H1 (cell line): ENCODE measurements around the gene ASTL. TPM values are rescaled to one million over a fixed set of nuclear protein-coding genes. Genes with fewer than 3 reads are reported as not detected.

Source experiments
- CTCF ChIA-PET: fragments of 300-600 bp; sonication (Branson Sonifier 250); formaldehyde crosslinking; loops from one replicate; lab custom pipeline; 2021; ENCODE audit not compliant: partially characterized antibody; lab: Charles Lee
- POLR2A ChIA-PET: fragments of 300-600 bp; sonication (Branson Sonifier 250); formaldehyde crosslinking; loops from one replicate; lab custom pipeline; 2021; ENCODE audit warnings: inconsistent platforms; ENCODE audit not compliant: partially characterized antibody; lab: Charles Lee
- DNase-seq, 2 experiments: peaks; one replicate each; pipeline versions ENCODE4 v3.0.0 to v3.0.0-alpha.2; 2010 to 2022; ENCODE audit warnings: low spot score in 2 of 2, low read depth in 1 of 2, mixed read lengths in 1 of 2
- FAIRE-seq: peaks from 2 replicates; lab custom pipeline; 2011; peaks lifted over from hg19 to GRCh38; lab: Jason Lieb, UNC
- H2AFZ ChIP-seq: 2 replicates; pipeline ENCODE4 v1.8.1; 2012; ENCODE audit warnings: low read length, inconsistent platforms
- H2AK5ac ChIP-seq: 2 replicates; pipeline ENCODE4 v1.6.1; 2013; ENCODE audit warnings: low read depth, low read length
- H2BK120ac ChIP-seq: replicated peaks from 2 replicates; pipeline ENCODE3; 2013; ENCODE audit warnings: low read depth, low read length, inconsistent platforms
- H2BK12ac ChIP-seq: 2 replicates; pipeline ENCODE4 v1.6.1; 2013; ENCODE audit warnings: low read depth, low read length
- H2BK15ac ChIP-seq: 2 replicates; pipeline ENCODE4 v1.6.1; 2013; ENCODE audit warnings: low read length
- H2BK20ac ChIP-seq: 2 replicates; pipeline ENCODE4 v1.6.1; 2013; ENCODE audit warnings: low read length
- H2BK5ac ChIP-seq: 2 replicates; pipeline ENCODE4 v1.6.1; 2013; ENCODE audit warnings: low read depth, low read length
- H3K14ac ChIP-seq: 2 replicates; pipeline ENCODE4 v1.6.1; 2013; ENCODE audit warnings: inconsistent platforms; ENCODE audit not compliant: insufficient read length
- H3K18ac ChIP-seq: 2 replicates; pipeline ENCODE4 v1.6.1; 2013; ENCODE audit warnings: low read length; ENCODE audit errors: extremely low read depth
- H3K23ac ChIP-seq: 2 replicates; pipeline ENCODE4 v1.6.1; 2013; ENCODE audit warnings: inconsistent platforms; ENCODE audit not compliant: insufficient read length
- H3K23me2 ChIP-seq: 2 replicates; pipeline ENCODE4 v1.6.1; 2013; ENCODE audit warnings: low read depth, low read length
- H3K27ac ChIP-seq: 2 replicates; pipeline ENCODE4 v1.6.1; 2011; ENCODE audit warnings: low read depth, low read length, inconsistent platforms
- H3K27me3 ChIP-seq, 4 experiments: replicated peaks in 1 of 4; 1 replicate in 1 of 4; 2 replicates in 3 of 4; pipeline versions ENCODE4 v1.6.1 to v1.8.1; 2011 to 2013; ENCODE audit warnings: low read length in 3 of 4, mild to moderate bottlenecking in 3 of 4, inconsistent platforms in 2 of 4, mixed read lengths in 2 of 4, moderate library complexity in 1 of 4; ENCODE audit not compliant: control insufficient read depth in 3 of 4, insufficient read depth in 3 of 4; ENCODE audit errors: extremely low read depth in 1 of 4
- H3K36me3 ChIP-seq, 4 experiments: 2 replicates each; pipeline versions ENCODE4 v1.6.1 to v1.8.1; 2011 to 2013; ENCODE audit warnings: mild to moderate bottlenecking in 4 of 4, low read length in 3 of 4, moderate library complexity in 2 of 4, control low read depth in 1 of 4, inconsistent platforms in 1 of 4; ENCODE audit not compliant: insufficient read depth in 4 of 4, control insufficient read depth in 2 of 4
- H3K4ac ChIP-seq: replicated peaks from 2 replicates; pipeline ENCODE3; 2013; ENCODE audit warnings: low read length, low read depth, mixed read lengths, inconsistent platforms; ENCODE audit not compliant: insufficient read length
- H3K4me1 ChIP-seq, 4 experiments: replicated peaks in 1 of 4; 1 replicate in 1 of 4; 2 replicates in 3 of 4; pipeline versions ENCODE4 v1.6.1 to v1.8.1; 2011 to 2013; ENCODE audit warnings: low read length in 3 of 4, inconsistent platforms in 2 of 4, mixed read lengths in 1 of 4; ENCODE audit not compliant: insufficient read depth in 4 of 4, control insufficient read depth in 3 of 4
- H3K4me2 ChIP-seq, 2 experiments: 2 replicates each; pipeline versions ENCODE4 v1.6.1 to v1.8.1; 2011 to 2013; ENCODE audit warnings: low read depth in 2 of 2, low read length in 2 of 2, control low read depth in 1 of 2, inconsistent platforms in 1 of 2, mild to moderate bottlenecking in 1 of 2; ENCODE audit not compliant: insufficient read depth in 1 of 2
- H3K4me3 ChIP-seq, 4 experiments: fragments of 200-600, 300-600 bp in 1 of 4; sonication (generic), shearing (Covaris generic), sonication (Bioruptor Twin) in 1 of 4; 2 replicates each; pipeline versions ENCODE4 v1.5.1 to v1.8.1; 2011 to 2016; ENCODE audit warnings: low read length in 4 of 4, low read depth in 3 of 4, control low read depth in 2 of 4, inconsistent platforms in 2 of 4, mild to moderate bottlenecking in 2 of 4, mixed read lengths in 1 of 4, moderate library complexity in 1 of 4; ENCODE audit not compliant: insufficient read depth in 2 of 4; ENCODE audit errors: extremely low read depth in 1 of 4
- H3K56ac ChIP-seq: replicated peaks from 2 replicates; pipeline ENCODE3; 2013; ENCODE audit warnings: low read depth, mild to moderate bottlenecking, mixed read lengths, low read length, inconsistent platforms; ENCODE audit not compliant: insufficient read length
- H3K79me1 ChIP-seq: 2 replicates; pipeline ENCODE4 v1.6.1; 2013; ENCODE audit warnings: low read depth, low read length, control low read depth
- H3K79me2 ChIP-seq, 2 experiments: 2 replicates each; pipeline versions ENCODE4 v1.6.1 to v1.8.1; 2012 to 2013; ENCODE audit warnings: low read length in 2 of 2, mild to moderate bottlenecking in 2 of 2, inconsistent platforms in 1 of 2; ENCODE audit not compliant: insufficient read depth in 2 of 2, control insufficient read depth in 1 of 2
- H3K9ac ChIP-seq, 4 experiments: replicated peaks in 1 of 4; 1 replicate in 1 of 4; 2 replicates in 3 of 4; pipeline versions ENCODE4 v1.6.1 to v1.8.1; 2011 to 2013; ENCODE audit warnings: low read depth in 3 of 4, low read length in 3 of 4, control low read depth in 2 of 4, mild to moderate bottlenecking in 2 of 4, moderate library complexity in 2 of 4, inconsistent platforms in 1 of 4; ENCODE audit errors: extremely low read depth in 1 of 4
- H3K9me3 ChIP-seq, 2 experiments: 2 replicates each; pipeline versions ENCODE4 v1.6.1 to v1.8.1; 2012 to 2013; ENCODE audit warnings: mild to moderate bottlenecking in 2 of 2, moderate library complexity in 2 of 2, control low read depth in 1 of 2, inconsistent platforms in 1 of 2, low read depth in 1 of 2, low read length in 1 of 2, mixed read lengths in 1 of 2; ENCODE audit not compliant: insufficient read depth in 2 of 2
- H4K20me1 ChIP-seq, 2 experiments: replicated peaks in 1 of 2; 2 replicates each; pipeline versions ENCODE3 to v1.8.1; 2011 to 2013; ENCODE audit warnings: inconsistent platforms in 2 of 2, low read length in 2 of 2, mild to moderate bottlenecking in 1 of 2; ENCODE audit not compliant: insufficient read depth in 2 of 2, control insufficient read depth in 1 of 2
- H4K5ac ChIP-seq: 2 replicates; pipeline ENCODE4 v1.6.1; 2013; ENCODE audit warnings: low read length, low read depth, mixed read lengths, inconsistent platforms; ENCODE audit not compliant: insufficient read length
- H4K8ac ChIP-seq: 2 replicates; pipeline ENCODE4 v1.8.0; 2013; ENCODE audit warnings: mild to moderate bottlenecking, moderate library complexity, low read length, inconsistent platforms; ENCODE audit not compliant: insufficient read depth; ENCODE audit errors: extremely low read depth
- H4K91ac ChIP-seq: replicated peaks from 2 replicates; pipeline ENCODE3; 2013; ENCODE audit warnings: low read length, mixed read lengths, inconsistent platforms; ENCODE audit not compliant: insufficient read length
- CREB1 ChIP-seq: IDR thresholded peaks from 2 replicates; pipeline ENCODE4 v1.6.1; 2012; ENCODE audit warnings: inconsistent platforms
- EZH2 ChIP-seq: fragments of 200-600 bp; sonication (generic); IDR thresholded peaks from 2 replicates; pipeline ENCODE4 v1.7.1; 2012; ENCODE audit warnings: low read depth, mild to moderate bottlenecking, moderate library complexity, low read length, inconsistent platforms; ENCODE audit not compliant: severe bottlenecking
- KDM1A ChIP-seq: fragments of 200-600, 300-600 bp; sonication (generic); IDR thresholded peaks from 2 replicates; pipeline ENCODE4 v1.7.1; 2016; ENCODE audit warnings: mild to moderate bottlenecking, low read length, borderline replicate concordance
- RAD21 ChIP-seq, 2 experiments: IDR thresholded peaks in 1 of 2; conservative IDR thresholded peaks in 1 of 2; 2 replicates each; pipeline ENCODE4 v1.6.1; 2011; ENCODE audit warnings: low read depth in 2 of 2, low read length in 2 of 2, improper control_type of control experiment in 1 of 2, inconsistent platforms in 1 of 2, mild to moderate bottlenecking in 1 of 2, moderate library complexity in 1 of 2
- RFX5 ChIP-seq: IDR thresholded peaks from 2 replicates; pipeline ENCODE4 v1.6.1; 2011; ENCODE audit warnings: low read depth, low read length, improper control_type of control experiment, borderline replicate concordance
- SIN3A ChIP-seq, 2 experiments: IDR thresholded peaks in 1 of 2; conservative IDR thresholded peaks in 1 of 2; 2 replicates each; pipeline ENCODE4 v1.6.1; 2011 to 2012; ENCODE audit warnings: low read length in 2 of 2, improper control_type of control experiment in 1 of 2, low read depth in 1 of 2, mild to moderate bottlenecking in 1 of 2
- SIRT6 ChIP-seq: IDR thresholded peaks from one replicate; pipeline ENCODE4 v1.7.1; 2012; ENCODE audit warnings: low read length, inconsistent platforms
- SP2 ChIP-seq: IDR thresholded peaks from 2 replicates; pipeline ENCODE4 v1.6.1; 2012; ENCODE audit warnings: mild to moderate bottlenecking, low read length, inconsistent platforms
- SP4 ChIP-seq: IDR thresholded peaks from 2 replicates; pipeline ENCODE4 v1.6.1; 2012; ENCODE audit warnings: low read length, inconsistent platforms
- TAF7 ChIP-seq: optimal IDR thresholded peaks from 2 replicates; pipeline ENCODE3; 2011; ENCODE audit warnings: low read depth, mild to moderate bottlenecking, inconsistent platforms, low read length, moderate library complexity, borderline replicate concordance
- WGBS, 2 experiments: shearing (Covaris generic) in 1 of 2; methylation state at CpG; one replicate each; pipeline versions ENCODE4 v1.1.6 to v1.1.7; 2013 to 2015; ENCODE audit warnings: low lambda C conversion rate in 2 of 2, mixed read lengths in 2 of 2, inconsistent platforms in 1 of 2, low coverage in 1 of 2, missing lambda C conversion rate in 1 of 2; ENCODE audit not compliant: insufficient replicate concordance in 2 of 2, insufficient coverage in 1 of 2, insufficient read length in 1 of 2; ENCODE audit errors: extremely low coverage in 1 of 2, missing lambda C conversion rate in 1 of 2; 5-methylcytosine and 5-hydroxymethylcytosine counted together
- polyA plus RNA-seq, 7 experiments: library from polyadenylated mRNA; depleted of rRNA in 3 of 7; stranded (reverse) in 5 of 7; unstranded in 2 of 7; fragments of >200 nt in 5 of 7; fragments of 200-250 nt in 2 of 7; gene quantifications; 1 replicate in 5 of 7; 2 replicates in 1 of 7; 4 replicates in 1 of 7; pipeline versions ENCODE4 v1.2.1 to v1.2.3, GENCODE V29; 2011 to 2013; ENCODE audit warnings: missing spikeins in 2 of 7, mixed read lengths in 2 of 7
- total RNA-seq: library from RNA; stranded (reverse); fragmentation: NEBNext Ultra II Directional; extraction: Animal tissue kit (Norgen Biotek cat#: 25700); gene quantifications from 2 replicates; pipeline ENCODE4 v1.2.1, GENCODE V29; 2021

Gene ASTL
- total and polyA plus RNA-seq, 2 of the 8 experiments (the other 6 are each of a cell fraction or from before 2014, with no cell fraction given) = 0.60 to 1.4 TPM

GRCh38 chr2:96123290-96123689 is 15.0 kb downstream of the ASTL start:
- H3K4ac ChIP-seq = no peak overlapping the region
- H3K18ac ChIP-seq = no peak overlapping the region
- no peak overlapping the region for H2BK15ac ChIP-seq
- peaks cover 0 to 4% (median 3%) of the 10 kb centered on the region in 4 experiments; a peak in 4 of 7 replicates for H3K27me3 ChIP-seq
- no peaks in the 10 kb centered on the region for H3K79me2 ChIP-seq
- no peak overlapping the region for H3K4me2 ChIP-seq
- peaks cover 0 to 4% (median 2%) of the 10 kb centered on the region in 4 experiments; a peak in 3 of 7 replicates for H3K4me1 ChIP-seq
- H2BK12ac ChIP-seq = no peak overlapping the region
- no peaks in the 10 kb centered on the region for H3K36me3 ChIP-seq
- no peak overlapping the region for H2AK5ac ChIP-seq
- H4K5ac ChIP-seq = no peak overlapping the region
- H2BK120ac ChIP-seq = no peak overlapping the region
- H3K9ac ChIP-seq = no peak overlapping the region
- CTCF ChIA-PET = interaction anchor here (0.9 to 3.2 kb wide), 8 partner anchors 15 to 130 kb away, joined by 3 to 12 read pairs (median 4); partner anchors contain the start of gene ASTL
- DNase-seq = no peak
- H3K56ac ChIP-seq = no peak overlapping the region
- no peak overlapping the region for H2BK20ac ChIP-seq
- no peak overlapping the region for H4K91ac ChIP-seq
- no peaks in the 10 kb centered on the region for H3K23me2 ChIP-seq
- no peak overlapping the region for H2AFZ ChIP-seq
- no peaks in the 10 kb centered on the region for H4K20me1 ChIP-seq
- POLR2A ChIA-PET = no interaction called here
- no peak overlapping the region for H3K4me3 ChIP-seq
- H4K8ac ChIP-seq = no peak overlapping the region
- no peak overlapping the region for H3K14ac ChIP-seq
- H3K27ac ChIP-seq = no peak overlapping the region
- H3K23ac ChIP-seq = no peak overlapping the region
- H3K79me1 ChIP-seq = no peaks in the 10 kb centered on the region
- no peak for TF ChIP-seq SP2
- no peak for TF ChIP-seq EZH2
- TF ChIP-seq RFX5 = no peak
- no peak for TF ChIP-seq CREB1
- no peak for TF ChIP-seq TAF7
- TF ChIP-seq SIRT6 = no peak
- TF ChIP-seq RAD21 (IDR thresholded peaks at IDR 0.05 in 1 of 2, conservative IDR thresholded peaks at IDR 0.05 in 1 of 2; ENCODE audit: low read depth in 2 of 2, low read length in 2 of 2) = no peak
- TF ChIP-seq SIN3A (conservative IDR thresholded peaks at IDR 0.05 in 1 of 2, IDR thresholded peaks at IDR 0.05 in 1 of 2; ENCODE audit: low read depth in 1 of 2, low read length in 2 of 2) = no peak
- TF ChIP-seq SP4 = no peak
- TF ChIP-seq KDM1A = no peak
- TF ChIP-seq, all 59 proteins: peak for 0
- no peak for FAIRE-seq
- WGBS, 2 experiments = 92% methylated on average over 1 of the region's 1 CpG; no CpG with 5 or more reads in 1 of the 2 experiments
- Histone ChIP-seq H2BK5ac (no peak overlapping the region; the same call in 1 of the 2 replicates), H3K9me3 (no peaks in the 10 kb centered on the region)
